Esophagus muscularis mucosa (tissue), 4 donors: ENCODE data around the gene SNX7. TPM values are rescaled to one million over a fixed set of nuclear protein-coding genes. Genes with fewer than 3 reads are reported as not detected.

ENCODE experiments used
- DNase-seq: peaks from one replicate; pipeline ENCODE4 v3.0.0-alpha.2; 2017; ENCODE audit errors: extremely low spot score
- H3K27ac ChIP-seq, 4 donors: fragments of 200-600 bp; sonication (generic); replicated peaks in 1 of 4; 1 replicate in 3 of 4; 2 replicates in 1 of 4; pipeline ENCODE4 v1.5.1; 2016 to 2019; ENCODE audit warnings: mild to moderate bottlenecking in 1 of 4
- H3K27me3 ChIP-seq, 4 donors: fragments of 200-600 bp; sonication (generic); one replicate each; pipeline versions ENCODE4 v1.5.1 to v1.6.0; 2016 to 2019
- H3K36me3 ChIP-seq, 4 donors: fragments of 200-600 bp; sonication (generic); one replicate each; pipeline ENCODE4 v1.5.1; 2016 to 2019
- H3K4me1 ChIP-seq, 4 donors: fragments of 200-600 bp; sonication (generic); one replicate each; pipeline ENCODE4 v1.5.1; 2016 to 2019
- H3K4me3 ChIP-seq, 4 donors: fragments of 200-600 bp; sonication (generic); 1 replicate in 2 of 4; 2 replicates in 2 of 4; pipeline ENCODE4 v1.5.1; 2016 to 2019; ENCODE audit warnings: mild to moderate bottlenecking in 4 of 4, moderate library complexity in 1 of 4
- H3K9me3 ChIP-seq, 4 donors: fragments of 200-600 bp; sonication (generic); 1 replicate in 3 of 4; 2 replicates in 1 of 4; pipeline ENCODE4 v1.5.1; 2016 to 2019
- CTCF ChIP-seq, 3 experiments: fragments of 200-600 bp in 2 of 3; fragments of 450-650 bp in 1 of 3; sonication (generic) in 2 of 3; IDR thresholded peaks; one replicate each; pipeline ENCODE4 v1.5.1; 2017 to 2019; ENCODE audit warnings: antibody characterized with exemption in 3 of 3, mild to moderate bottlenecking in 2 of 3, moderate library complexity in 1 of 3
- EP300 ChIP-seq: sonication (generic); formaldehyde crosslinking; IDR thresholded peaks from one replicate; pipeline ENCODE4 v1.6.1; 2017; ENCODE audit warnings: antibody characterized with exemption
- POLR2A ChIP-seq: fragments of 450-650 bp; IDR thresholded peaks from one replicate; pipeline ENCODE4 v1.6.1; 2017; ENCODE audit warnings: antibody characterized with exemption, moderate library complexity, mild to moderate bottlenecking, low read depth
- POLR2AphosphoS5 ChIP-seq, 2 donors: sonication (generic); formaldehyde crosslinking; IDR thresholded peaks; one replicate each; pipeline ENCODE4 v1.6.1; 2017; ENCODE audit warnings: antibody characterized with exemption in 2 of 2
- WGBS: methylation state at CpG from one replicate; pipeline ENCODE4 v1.1.5; 2018; 5-methylcytosine and 5-hydroxymethylcytosine counted together
- intact Hi-C: fragments of 100-400 bp; cut with DNase I; formaldehyde crosslinking; loops from one replicate; pipeline ENCODE4 v1.15.1; 2023
- total RNA-seq, 4 donors: library from RNA; depleted of rRNA; stranded (reverse); fragments of >200 nt; gene quantifications; one replicate each; pipeline versions ENCODE4 v1.1.0 to v1.2.1, GENCODE V29; 2016

SNX7 gene
- total RNA-seq, 4 donors from 2014 or later: 27.5 to 40.5 (median 32.0) TPM

DNA sequence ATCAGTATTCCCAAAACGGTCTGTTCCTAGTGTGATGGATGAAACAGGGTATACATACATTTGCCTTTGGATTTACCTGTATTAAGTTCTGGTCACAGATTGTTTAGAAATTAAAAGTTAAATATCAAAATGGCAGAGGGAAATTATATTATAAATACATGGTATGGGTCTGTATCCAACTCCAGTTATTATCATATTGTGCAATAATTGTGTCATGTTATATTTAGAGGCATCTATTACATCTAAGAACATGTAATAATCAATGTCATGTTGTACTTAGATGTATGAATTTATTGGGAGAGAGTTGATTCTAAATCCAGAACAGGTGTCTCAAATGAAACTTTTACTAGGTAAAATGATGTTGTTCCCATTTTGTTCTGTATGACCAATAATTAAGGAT lies 79.6 kb downstream of the SNX7 start:
- no peak for DNase-seq
- H3K4me1 ChIP-seq: peaks cover 0 to 3% (median 0%) of the 10 kb centered on the region in 4 donors
- intact Hi-C loops: no loop called here
- 53% methylated on average over 1 of the region's 1 CpG for WGBS
- H3K9me3 ChIP-seq: no peaks in the 10 kb centered on the region
- no peak for TF ChIP-seq EP300
- no peak for TF ChIP-seq CTCF (IDR thresholded peaks at IDR 0.05)
- H3K27ac ChIP-seq: no peak overlapping the region
- H3K36me3 ChIP-seq: no peaks in the 10 kb centered on the region
- H3K4me3 ChIP-seq: no peak overlapping the region
- H3K27me3 ChIP-seq: no peaks in the 10 kb centered on the region

- Histone ChIP-seq H3K9me3 (no peaks in the 10 kb centered on the region), H3K27me3 (no peaks in the 10 kb centered on the region), H3K36me3 (no peaks in the 10 kb centered on the region), H3K27ac (no peak overlapping the region), H3K4me3 (no peak overlapping the region), H3K4me1 (no peaks in the 10 kb centered on the region)
- TF ChIP-seq CTCF (IDR thresholded peaks at IDR 0.05) (peak in 2 of 3 experiments; percentile 17 to 27), EP300 (no peak)
- WGBS: 55% methylated on average over 2 of the region's 2 CpGs
- DNase-seq: no peak
- intact Hi-C loops: no loop called here
These were observed 87.7 kb downstream of the SNX7 start for GRCh38 chr1:98749152-98749756.

- Histone ChIP-seq H3K4me3 (no peak overlapping the region), H3K27me3 (no peaks in the 10 kb centered on the region), H3K9me3 (no peaks in the 10 kb centered on the region), H3K36me3 (no peaks in the 10 kb centered on the region), H3K4me1 (no peaks in the 10 kb centered on the region), H3K27ac (no peak overlapping the region)
- TF ChIP-seq EP300 (no peak), CTCF (IDR thresholded peaks at IDR 0.05) (no peak), POLR2A (no peak), POLR2AphosphoS5 (IDR thresholded peaks at IDR 0.05) (no peak)
- no peak for DNase-seq
- intact Hi-C loops: no loop called here
- 73% methylated on average over 1 of the region's 1 CpG for WGBS
These were observed 92.7 kb downstream of the SNX7 start for GRCh38 chr1:98754176-98754575.

DNA sequence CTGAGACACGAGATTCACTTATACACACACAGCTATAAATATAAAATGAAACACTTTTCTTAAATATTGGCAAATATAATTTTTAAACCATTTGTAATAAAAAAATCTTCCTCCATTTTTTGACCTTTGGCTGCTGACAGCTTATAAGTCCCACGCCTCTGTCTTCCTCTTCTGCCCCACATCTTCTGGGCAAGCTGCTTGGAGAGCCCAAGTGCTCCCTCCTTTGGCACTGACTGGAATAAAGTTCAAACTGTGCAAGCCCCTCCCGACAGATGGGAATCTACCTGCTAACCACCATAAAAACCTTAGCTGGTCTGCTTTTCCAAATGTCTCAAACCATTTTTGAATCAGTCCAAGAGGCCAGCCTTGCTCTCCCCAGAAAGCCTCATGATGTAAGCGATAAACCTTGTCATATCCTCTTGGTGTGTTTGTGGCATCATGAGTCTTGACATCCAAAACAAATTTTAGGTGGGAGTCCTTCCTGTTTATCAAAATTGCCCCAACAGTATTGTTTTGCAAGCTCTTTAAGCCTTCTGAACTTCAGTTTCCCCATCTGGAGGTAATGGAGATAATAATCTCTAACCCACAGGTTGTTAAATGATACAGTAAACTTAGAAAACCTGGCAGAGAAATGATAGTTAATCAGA lies 99.8 kb downstream of the SNX7 start:
- TF ChIP-seq POLR2A (no peak), EP300 (no peak), CTCF (IDR thresholded peaks at IDR 0.05) (no peak), POLR2AphosphoS5 (IDR thresholded peaks at IDR 0.05) (no peak)
- intact Hi-C loops: no loop called here

More for the DNA sequence above, 99.8 kb downstream of the SNX7 start:
- WGBS: 88% methylated on average over 4 of the region's 4 CpGs
- Histone ChIP-seq H3K27me3 (no peaks in the 10 kb centered on the region), H3K4me3 (no peak overlapping the region), H3K27ac (no peak overlapping the region), H3K4me1 (no peaks in the 10 kb centered on the region), H3K36me3 (peaks cover 0 to 11% (median 2%) of the 10 kb centered on the region in 4 donors), H3K9me3 (no peaks in the 10 kb centered on the region)
- no peak for DNase-seq
